Right lobe of liver (tissue), 6 donors: ENCODE data around the gene TRPC4AP. TPM values are rescaled to one million over a fixed set of nuclear protein-coding genes. Genes with fewer than 3 reads are reported as not detected.

Experiments
- ATAC-seq, 4 donors: fragments of 200-7000 bp; cut with Tn5 transposase; one replicate each; pipeline ENCODE4 v1.9.1; 2020; ENCODE audit warnings: mild to moderate bottlenecking in 4 of 4, moderate library complexity in 4 of 4
- DNase-seq, 3 donors: peaks; one replicate each; pipeline ENCODE4 v3.0.0-alpha.2; 2020
- H3K27ac ChIP-seq, 3 donors: fragments of 200-600 bp; one replicate each; pipeline ENCODE4 v1.8.0; 2022
- H3K27me3 ChIP-seq, 2 donors: fragments of 200-600 bp; one replicate each; pipeline ENCODE4 v1.8.0; 2022
- H3K36me3 ChIP-seq, 4 donors: fragments of 200-600 bp; sonication (generic) in 1 of 4; one replicate each; pipeline versions ENCODE4 v1.5.1 to v1.8.0; 2017 to 2022; ENCODE audit warnings: control low read depth in 1 of 4
- H3K4me1 ChIP-seq, 4 donors: fragments of 200-600 bp; sonication (generic) in 1 of 4; one replicate each; pipeline versions ENCODE4 v1.5.1 to v1.8.0; 2017 to 2022; ENCODE audit warnings: control low read depth in 1 of 4
- H3K4me3 ChIP-seq, 3 donors: fragments of 200-600 bp; one replicate each; pipeline ENCODE4 v1.8.0; 2022
- H3K9me3 ChIP-seq, 4 donors: fragments of 200-600 bp; sonication (generic) in 1 of 4; one replicate each; pipeline versions ENCODE4 v1.5.1 to v1.8.0; 2017 to 2022; ENCODE audit warnings: control low read depth in 1 of 4
- CTCF ChIP-seq, 4 donors: fragments of 200-600 bp in 3 of 4; fragments of 450-650 bp in 1 of 4; IDR thresholded peaks; one replicate each; pipeline versions ENCODE4 v1.5.1 to v1.8.0; 2016 to 2022; ENCODE audit warnings: antibody characterized with exemption in 4 of 4, mild to moderate bottlenecking in 2 of 4
- POLR2A ChIP-seq: fragments of 450-650 bp; IDR thresholded peaks from one replicate; pipeline ENCODE4 v1.6.1; 2017; ENCODE audit warnings: antibody characterized with exemption, mild to moderate bottlenecking
- WGBS: methylation state at CpG from one replicate; pipeline ENCODE4 v1.1.6; 2018; ENCODE audit warnings: low coverage, low lambda C conversion rate; ENCODE audit not compliant: insufficient coverage; ENCODE audit errors: missing lambda C conversion rate; 5-methylcytosine and 5-hydroxymethylcytosine counted together
- intact Hi-C, 2 donors: fragments of 100-400 bp; cut with DNase I; formaldehyde crosslinking; loops; one replicate each; pipeline versions ENCODE4 v1.11.2 to v1.14.1; 2022
- total RNA-seq, 6 experiments: library from RNA; depleted of rRNA in 2 of 6; stranded (reverse); fragments of >200 nt in 2 of 6; fragmentation: NEBNext Ultra II Directional in 3 of 6; extraction: Animal tissue kit (Norgen Biotek cat#: 25700) in 3 of 6; gene quantifications; one replicate each; pipeline versions ENCODE4 v1.1.0 to v1.2.4, GENCODE V29; 2016 to 2023
- donor health status: DM: no; HTN: yes; CAD: no.
- donor health status: DM: no; HTN: no; CAD: no.
- donor health status: DM: no; HTN: no; CAD: no.
- donor health status: DM: no; HTN: yes; CAD: no.
- donor health status: DM: no; HTN: yes; CAD: no.

TRPC4AP gene
- total RNA-seq, 6 experiments from 2014 or later: 27.6 to 39.3 (median 34.6) TPM

DNA sequence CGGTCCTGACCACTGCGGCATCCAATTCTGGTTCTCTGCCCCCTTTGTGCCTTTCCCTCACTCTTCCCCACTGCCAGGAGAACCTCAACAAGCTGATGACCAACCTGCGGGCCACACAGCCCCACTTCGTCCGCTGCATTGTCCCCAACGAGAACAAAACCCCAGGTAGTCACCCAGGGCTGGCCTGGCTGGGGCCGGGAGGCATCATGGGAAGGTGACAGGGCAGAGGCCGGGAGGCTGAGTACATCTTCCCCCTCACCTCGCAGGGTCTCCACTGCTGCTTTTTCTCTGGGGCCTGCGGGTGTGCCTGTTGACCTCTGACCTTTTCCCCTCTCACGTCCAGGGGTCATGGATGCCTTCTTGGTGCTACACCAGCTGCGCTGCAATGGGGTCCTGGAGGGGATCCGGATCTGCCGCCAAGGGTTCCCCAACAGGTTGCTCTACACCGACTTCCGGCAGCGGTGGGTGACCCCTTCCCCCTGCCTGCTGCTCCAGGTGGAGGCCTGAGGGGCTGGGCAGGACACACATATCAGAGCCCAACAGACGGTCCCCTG, 101.9 kb downstream of the TRPC4AP start:
- H3K9me3 ChIP-seq: no peaks in the 10 kb centered on the region
- DNase-seq: no peak
- no peaks in the 10 kb centered on the region for H3K27me3 ChIP-seq
- H3K4me1 ChIP-seq: peaks cover 0 to 17% (median 0%) of the 10 kb centered on the region in 4 donors
- H3K36me3 ChIP-seq: no peaks in the 10 kb centered on the region
- H3K4me3 ChIP-seq: no peak overlapping the region
- intact Hi-C loops: no loop called here
- WGBS: 100% methylated on average over 2 of the region's 18 CpGs
- ATAC-seq: no peak
- TF ChIP-seq POLR2A (no peak), CTCF (IDR thresholded peaks at IDR 0.05) (no peak)
- no peak overlapping the region for H3K27ac ChIP-seq

GRCh38 chr20:34990231-34990630, 102.4 kb downstream of the TRPC4AP start:
- no peak for ATAC-seq
- DNase-seq: no peak
- H3K27me3 ChIP-seq: no peaks in the 10 kb centered on the region
- intact Hi-C loops: no loop called here
- H3K4me3 ChIP-seq: no peak overlapping the region
- H3K4me1 ChIP-seq: peaks cover 0 to 12% (median 0%) of the 10 kb centered on the region in 4 donors
- 94% methylated on average over 3 of the region's 11 CpGs for WGBS
- no peak for TF ChIP-seq POLR2A
- no peak overlapping the region for H3K27ac ChIP-seq
- H3K36me3 ChIP-seq: no peaks in the 10 kb centered on the region
- no peaks in the 10 kb centered on the region for H3K9me3 ChIP-seq

GRCh38 chr20:34989670-34990069, 102.9 kb downstream of the TRPC4AP start:
- no peaks in the 10 kb centered on the region for H3K27me3 ChIP-seq
- intact Hi-C loops: no loop called here
- no peaks in the 10 kb centered on the region for H3K9me3 ChIP-seq
- H3K4me1 ChIP-seq: peaks cover 0 to 8% (median 0%) of the 10 kb centered on the region in 4 donors
- no peak for TF ChIP-seq POLR2A
- no peak for TF ChIP-seq CTCF (IDR thresholded peaks at IDR 0.05)
- no peak overlapping the region for H3K4me3 ChIP-seq
- no peak overlapping the region for H3K27ac ChIP-seq
- H3K36me3 ChIP-seq: no peaks in the 10 kb centered on the region
- no peak for ATAC-seq
- no CpG with 5 or more reads among the region's 14 CpGs for WGBS
- DNase-seq: no peak

GRCh38 chr20:34989118-34989517, 103.5 kb downstream of the TRPC4AP start:
- DNase-seq (no peak), ATAC-seq (no peak)
- no peak for TF ChIP-seq CTCF (IDR thresholded peaks at IDR 0.05)
- no peak for TF ChIP-seq POLR2A
- no peak overlapping the region for H3K4me3 ChIP-seq
- H3K9me3 ChIP-seq: no peaks in the 10 kb centered on the region
- 84% methylated on average over 4 of the region's 4 CpGs for WGBS
- H3K4me1 ChIP-seq: peaks cover 0 to 3% (median 0%) of the 10 kb centered on the region in 4 donors
- intact Hi-C loops: no loop called here
- H3K27me3 ChIP-seq: no peaks in the 10 kb centered on the region
- H3K27ac ChIP-seq: no peak overlapping the region
- H3K36me3 ChIP-seq: no peaks in the 10 kb centered on the region

GRCh38 chr20:34988191-34988540, 104.4 kb downstream of the TRPC4AP start:
- no peaks in the 10 kb centered on the region for H3K36me3 ChIP-seq
- H3K27me3 ChIP-seq: no peaks in the 10 kb centered on the region
- no peak overlapping the region for H3K4me3 ChIP-seq
- no peak for DNase-seq
- 72% methylated on average over 8 of the region's 12 CpGs for WGBS
- no peaks in the 10 kb centered on the region for H3K4me1 ChIP-seq
- no peak overlapping the region for H3K27ac ChIP-seq
- TF ChIP-seq CTCF (IDR thresholded peaks at IDR 0.05) (no peak), POLR2A (no peak)
- intact Hi-C loops: no loop called here
- peak in 1 of 4 donors; percentile 5 for ATAC-seq
- H3K9me3 ChIP-seq: no peaks in the 10 kb centered on the region
